HL-60 (cell line): ENCODE data around the gene REG3G.

Source experiments
- DNase-seq, 2 experiments: peaks; one replicate each; pipeline ENCODE4 v3.0.0-alpha.2; 2010 to 2020; ENCODE audit warnings: low read depth in 1 of 2, low spot score in 1 of 2
- H3K27ac ChIP-seq: fragments of 250-450 bp; sonication (Bioruptor Pico); replicated peaks from 2 replicates; pipeline ENCODE4 v1.5.1; 2020; ENCODE audit warnings: mild to moderate bottlenecking, moderate library complexity
- H3K27me3 ChIP-seq: fragments of 250-450 bp; sonication (Bioruptor Pico); 2 replicates; pipeline ENCODE4 v1.5.1; 2021; ENCODE audit warnings: mild to moderate bottlenecking, moderate library complexity; ENCODE audit not compliant: insufficient read depth, poor library complexity, severe bottlenecking
- H3K4me3 ChIP-seq: replicated peaks from 2 replicates; pipeline ENCODE4 v1.5.1; 2011; ENCODE audit warnings: mild to moderate bottlenecking, control low read depth, low read length; ENCODE audit not compliant: insufficient read depth
- CTCF ChIP-seq: IDR thresholded peaks from one replicate; pipeline ENCODE4 v1.5.1; 2011; ENCODE audit warnings: low read length, control low read depth, inconsistent platforms; ENCODE audit not compliant: insufficient read depth
- GABPA ChIP-seq: IDR thresholded peaks from 2 replicates; pipeline ENCODE4 v1.6.1; 2012; ENCODE audit warnings: low read depth
- POLR2AphosphoS5 ChIP-seq: IDR thresholded peaks from 2 replicates; pipeline ENCODE4 v1.6.1; 2012; ENCODE audit warnings: low read depth
- REST ChIP-seq: IDR thresholded peaks from 2 replicates; pipeline ENCODE4 v1.6.1; 2012; ENCODE audit warnings: low read depth; ENCODE audit not compliant: insufficient replicate concordance
- SPI1 ChIP-seq: IDR thresholded peaks from 2 replicates; pipeline ENCODE4 v1.6.1; 2012; ENCODE audit warnings: low read depth, mild to moderate bottlenecking, borderline replicate concordance
- long read RNA-seq: library from polyadenylated mRNA; unstranded; transcript quantifications from one replicate; pipeline ENCODE4 v2.0.0, GENCODE V29; 2020

Gene REG3G
- long read RNA-seq: 0 reads

DNA sequence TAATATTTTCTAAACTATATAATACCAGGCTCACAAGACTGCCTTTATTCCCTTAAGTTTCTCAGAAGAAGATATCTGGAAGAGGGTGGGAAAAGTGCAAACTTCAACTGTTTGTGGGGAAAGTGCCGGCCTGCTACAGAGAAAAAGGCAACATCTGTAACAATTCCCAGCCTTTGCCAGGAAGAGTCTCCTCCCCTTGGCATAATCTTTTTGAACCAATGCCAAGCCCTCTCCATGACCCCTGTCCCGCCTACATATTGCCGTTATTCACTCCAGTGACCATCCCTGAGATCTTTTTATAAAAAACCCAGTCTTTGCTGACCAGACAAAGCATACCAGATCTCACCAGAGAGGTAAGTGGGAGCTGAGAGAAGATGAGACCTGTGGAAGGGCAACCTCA is at the start of gene REG3G:
REG3G (plus strand) TSS at position 282 of the 400 bp plus-strand sequence. CDS start 392 bp downstream, outside the sequence.
- no peak for TF ChIP-seq GABPA
- no peak for TF ChIP-seq CTCF
- Histone ChIP-seq H3K27me3 (no peaks in the 10 kb centered on the region), H3K4me3 (no peak within 1 kb of the TSS), H3K27ac (no peak within 1 kb of the TSS)
- DNase-seq: no peak

DNA sequence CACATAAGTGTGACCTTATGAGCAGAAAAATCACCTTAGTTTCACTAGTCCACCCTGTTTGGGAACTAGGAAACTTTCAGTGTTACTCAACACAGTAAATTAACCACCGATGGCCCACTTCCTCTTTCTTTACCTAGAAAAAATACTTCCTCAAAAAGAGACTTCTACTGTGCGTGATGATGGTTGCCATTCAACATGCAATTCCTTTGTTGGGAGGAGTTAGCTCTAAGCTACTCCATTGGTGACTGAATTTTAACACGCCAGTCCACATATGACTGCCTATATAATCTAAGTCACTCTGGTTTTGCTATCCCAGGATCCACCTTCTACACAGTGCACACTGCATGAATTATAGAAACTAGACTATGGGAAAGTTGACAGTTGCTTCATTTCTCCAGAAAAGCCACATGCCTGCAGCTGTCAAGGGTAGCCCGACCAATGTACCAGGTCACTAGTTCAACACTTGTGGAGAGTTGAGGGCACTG is 47.8 kb upstream of the REG3G start:
- Histone ChIP-seq H3K4me3 (no peak overlapping the region), H3K27me3 (no peaks in the 10 kb centered on the region), H3K27ac (peak overlapping the region; percentile 33; the same call in 1 of the 2 replicates)
- peak; percentile 47 to 87 for DNase-seq
- TF ChIP-seq CTCF (no peak), SPI1 (peak; percentile 99)

DNA sequence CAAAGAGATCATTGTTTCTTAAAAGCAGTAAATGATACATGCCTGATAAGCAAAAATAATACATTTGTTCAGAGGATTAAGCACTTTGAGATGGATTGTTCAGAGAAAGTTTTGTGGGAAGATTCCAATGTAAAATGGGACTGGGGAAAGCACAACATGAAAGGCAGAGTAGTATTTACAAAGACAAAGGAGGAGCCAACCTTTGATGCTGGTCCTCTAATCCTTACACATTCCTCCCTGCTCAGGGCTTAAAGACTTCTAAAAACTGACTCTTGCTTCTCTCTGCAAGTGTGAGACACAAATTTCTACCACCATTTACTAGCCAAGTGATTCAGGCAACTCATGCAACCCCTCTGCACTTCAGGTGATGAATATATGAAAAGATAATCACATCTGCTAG is 47.2 kb upstream of the REG3G start:
- DNase-seq: no peak
- Histone ChIP-seq H3K27ac (no peak overlapping the region), H3K27me3 (no peaks in the 10 kb centered on the region), H3K4me3 (no peak overlapping the region)
- TF ChIP-seq CTCF (no peak), SPI1 (no peak), REST (no peak), GABPA (no peak), POLR2AphosphoS5 (no peak)

DNA sequence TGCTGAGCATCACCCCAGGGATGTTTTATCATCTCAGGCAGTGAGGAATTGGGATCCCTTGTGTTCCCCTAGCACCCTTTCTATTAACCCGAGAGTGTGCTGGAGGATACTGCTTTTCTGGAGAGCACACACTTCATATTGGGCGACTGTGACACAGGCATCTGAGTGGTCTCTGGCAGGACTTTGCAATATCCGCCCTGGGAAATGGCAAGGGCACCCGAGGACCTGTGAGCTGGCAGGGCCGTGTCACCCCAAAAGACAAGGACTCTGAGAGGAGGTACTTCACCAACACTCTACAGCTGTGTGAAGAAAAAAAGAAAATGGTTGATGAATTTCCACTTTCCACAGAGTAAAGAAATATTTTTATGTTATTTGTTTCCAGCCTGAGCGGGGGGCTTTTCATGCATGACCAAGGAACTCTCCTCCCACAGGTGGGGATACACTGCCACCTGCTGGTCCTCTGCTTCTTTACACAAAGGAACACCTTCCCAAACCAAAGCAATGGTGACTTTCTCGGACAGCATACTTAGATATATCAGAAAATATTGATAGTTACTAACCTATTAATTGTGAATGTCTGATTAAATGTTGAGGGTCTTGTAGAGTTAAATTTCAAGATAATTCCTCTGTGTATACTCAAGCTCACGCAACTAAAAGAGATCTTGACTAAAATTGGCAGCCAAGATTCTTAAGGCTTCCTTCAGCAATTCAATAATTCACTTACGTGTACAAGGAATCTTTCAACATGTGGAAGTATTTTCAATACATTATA is 45.9 kb upstream of the REG3G start:
- DNase-seq: peak; percentile 5 to 51
- Histone ChIP-seq H3K4me3 (no peak overlapping the region), H3K27ac (no peak overlapping the region), H3K27me3 (no peaks in the 10 kb centered on the region)
- TF ChIP-seq POLR2AphosphoS5 (no peak), CTCF (peak; percentile 45)
